KMS-11 (cell line): ENCODE measurements around the gene GNAT1.

Experiments
- H2AFZ ChIP-seq: fragments of 200-600 bp; sonication (generic); 2 replicates; pipeline ENCODE4 v1.6.1; 2016; ENCODE audit warnings: antibody characterized with exemption, mixed run types, low read depth
- H3K27ac ChIP-seq: fragments of 200-600 bp; sonication (generic); 2 replicates; pipeline ENCODE4 v1.6.1; 2016; ENCODE audit warnings: mild to moderate bottlenecking, mixed run types
- H3K27me3 ChIP-seq: fragments of 200-600 bp; sonication (generic); 2 replicates; pipeline ENCODE4 v1.6.1; 2017; ENCODE audit warnings: mild to moderate bottlenecking, low read depth, mixed run types, moderate library complexity; ENCODE audit not compliant: insufficient read depth
- H3K36me3 ChIP-seq: fragments of 200-600 bp; sonication (generic); 2 replicates; pipeline ENCODE4 v1.6.1; 2017; ENCODE audit warnings: mild to moderate bottlenecking, mixed run types; ENCODE audit not compliant: insufficient read depth
- H3K4me1 ChIP-seq: fragments of 200-600 bp; sonication (generic); 2 replicates; pipeline ENCODE4 v1.6.1; 2016; ENCODE audit warnings: mild to moderate bottlenecking, low read depth, mixed run types; ENCODE audit not compliant: poor library complexity, severe bottlenecking
- H3K4me2 ChIP-seq: fragments of 200-600 bp; sonication (generic); 2 replicates; pipeline ENCODE4 v1.7.0; 2016; ENCODE audit warnings: mild to moderate bottlenecking, mixed run types
- H3K4me3 ChIP-seq: fragments of 200-600 bp; sonication (generic); IDR thresholded peaks from 2 replicates; pipeline ENCODE4 v1.6.1; 2017; ENCODE audit warnings: low read depth, low read length, mixed read lengths; ENCODE audit not compliant: insufficient read depth
- H3K79me2 ChIP-seq: fragments of 200-600 bp; sonication (generic); 2 replicates; pipeline ENCODE4 v1.6.1; 2016; ENCODE audit warnings: low read depth, mixed run types; ENCODE audit not compliant: insufficient read depth
- H3K9ac ChIP-seq: fragments of 200-600 bp; sonication (generic); 2 replicates; pipeline ENCODE4 v1.6.1; 2016; ENCODE audit warnings: mild to moderate bottlenecking, mixed run types
- H4K20me1 ChIP-seq: fragments of 200-600 bp; sonication (generic); 2 replicates; pipeline ENCODE4 v1.6.1; 2016; ENCODE audit warnings: mild to moderate bottlenecking, mixed run types; ENCODE audit not compliant: insufficient read depth
- CTCF ChIP-seq: fragments of 200-600 bp; sonication (generic); conservative IDR thresholded peaks from 2 replicates; pipeline ENCODE4 v1.6.1; 2017; ENCODE audit warnings: low read depth, mild to moderate bottlenecking, antibody characterized with exemption, low read length, moderate library complexity, mixed read lengths

Gene GNAT1

GRCh38 chr3:50153782-50154475 lies 37.5 kb upstream of the GNAT1 start:
- no peaks in the 10 kb centered on the region for H3K36me3 ChIP-seq
- H3K4me2 ChIP-seq, result peak overlapping the region; percentile 42; the same call in 1 of the 2 replicates
- peaks cover 13% of the 10 kb centered on the region; the same call in 1 of the 2 replicates for H3K27me3 ChIP-seq
- no peak overlapping the region for H3K4me3 ChIP-seq
- H4K20me1 ChIP-seq, result no peaks in the 10 kb centered on the region
- H3K4me1 ChIP-seq, result no peaks in the 10 kb centered on the region
- no peaks in the 10 kb centered on the region for H3K79me2 ChIP-seq
- no peak for TF ChIP-seq CTCF
- no peak overlapping the region for H3K9ac ChIP-seq
- no peak overlapping the region for H2AFZ ChIP-seq
- no peak overlapping the region for H3K27ac ChIP-seq

- H3K4me2 ChIP-seq, result peak overlapping the region; percentile 42; the same call in 1 of the 2 replicates
- H3K4me1 ChIP-seq, result no peaks in the 10 kb centered on the region
- peaks cover 13% of the 10 kb centered on the region; the same call in 1 of the 2 replicates for H3K27me3 ChIP-seq
- H3K4me3 ChIP-seq, result no peak overlapping the region
- H3K27ac ChIP-seq, result no peak overlapping the region
- no peaks in the 10 kb centered on the region for H3K79me2 ChIP-seq
- H2AFZ ChIP-seq, result no peak overlapping the region
- no peak for TF ChIP-seq CTCF
- H3K9ac ChIP-seq, result no peak overlapping the region
- H3K36me3 ChIP-seq, result no peaks in the 10 kb centered on the region
- no peaks in the 10 kb centered on the region for H4K20me1 ChIP-seq
Observed at GRCh38 chr3:50154476-50154839, 37.0 kb upstream of the GNAT1 start.

- H4K20me1 ChIP-seq, result no peaks in the 10 kb centered on the region
- H3K9ac ChIP-seq, result no peak within 1 kb of the TSS
- H3K27me3 ChIP-seq, result peaks cover 16% of the 10 kb centered on the region; the same call in 1 of the 2 replicates
- H3K79me2 ChIP-seq, result no peaks in the 10 kb centered on the region
- H3K27ac ChIP-seq, result no peak within 1 kb of the TSS
- H3K4me2 ChIP-seq, result peak within 1 kb of the TSS; percentile 42; the same call in 1 of the 2 replicates
- no peaks in the 10 kb centered on the region for H3K4me1 ChIP-seq
- no peaks in the 10 kb centered on the region for H3K36me3 ChIP-seq
- no peak for TF ChIP-seq CTCF
- no peak within 1 kb of the TSS for H3K4me3 ChIP-seq
- no peak within 1 kb of the TSS for H2AFZ ChIP-seq
Observed at GRCh38 chr3:50154840-50155490, 36.4 kb upstream of the GNAT1 start, which contains the start of gene SEMA3F. Gene SEMA3F (plus strand): TSS chr3:50155324. CDS start chr3:50159623, 4,299 bp downstream.

GRCh38 chr3:50155491-50155878 lies 35.9 kb upstream of the GNAT1 start:
- no peak overlapping the region for H2AFZ ChIP-seq
- no peaks in the 10 kb centered on the region for H4K20me1 ChIP-seq
- no peak overlapping the region for H3K9ac ChIP-seq
- H3K4me1 ChIP-seq, result no peaks in the 10 kb centered on the region
- no peak for TF ChIP-seq CTCF
- no peak overlapping the region for H3K27ac ChIP-seq
- no peak overlapping the region for H3K4me3 ChIP-seq
- no peaks in the 10 kb centered on the region for H3K36me3 ChIP-seq
- no peaks in the 10 kb centered on the region for H3K79me2 ChIP-seq
- peaks cover 19% of the 10 kb centered on the region; the same call in 1 of the 2 replicates for H3K27me3 ChIP-seq
- no peak overlapping the region for H3K4me2 ChIP-seq
